Fibroblast of peridontal ligament (primary cell): ENCODE measurements around the gene SLX9.

Source experiments
- DNase-seq: peaks from one replicate; pipeline ENCODE4 v3.0.0-alpha.2; 2010; ENCODE audit errors: extremely low read depth

Gene SLX9

GRCh38 chr21:44947111-44947929 lies 7.5 kb downstream of the SLX9 start:
- no peak for DNase-seq

DNA sequence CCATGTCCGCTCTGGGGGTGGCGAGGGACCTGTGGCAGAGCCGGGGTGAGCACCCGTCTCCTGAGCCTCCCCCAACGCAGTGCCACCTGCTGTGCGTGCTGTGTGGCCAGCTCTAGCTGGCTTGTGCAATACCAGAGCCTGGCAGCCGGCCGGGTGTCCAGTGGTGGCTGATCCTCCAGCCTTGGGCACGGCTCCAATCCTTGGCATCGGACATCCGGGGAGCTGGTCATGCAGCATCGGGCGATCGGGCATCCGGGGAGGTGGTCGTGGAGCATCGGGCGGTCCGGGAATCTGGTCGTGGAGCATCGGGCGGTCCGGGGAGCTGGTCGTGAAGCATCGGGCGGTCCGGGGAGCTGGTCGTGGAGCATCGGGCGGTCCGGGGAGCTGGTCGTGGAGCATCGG lies 8.1 kb downstream of the SLX9 start:
- no peak for DNase-seq

- DNase-seq = no peak
Measured at GRCh38 chr21:44948426-44949120, 8.7 kb downstream of the SLX9 start.

GRCh38 chr21:44949161-44949778 lies 9.4 kb downstream of the SLX9 start:
- no peak for DNase-seq

GRCh38 chr21:44949779-44950198 lies 10.0 kb downstream of the SLX9 start:
- DNase-seq = peak; percentile 55

DNA sequence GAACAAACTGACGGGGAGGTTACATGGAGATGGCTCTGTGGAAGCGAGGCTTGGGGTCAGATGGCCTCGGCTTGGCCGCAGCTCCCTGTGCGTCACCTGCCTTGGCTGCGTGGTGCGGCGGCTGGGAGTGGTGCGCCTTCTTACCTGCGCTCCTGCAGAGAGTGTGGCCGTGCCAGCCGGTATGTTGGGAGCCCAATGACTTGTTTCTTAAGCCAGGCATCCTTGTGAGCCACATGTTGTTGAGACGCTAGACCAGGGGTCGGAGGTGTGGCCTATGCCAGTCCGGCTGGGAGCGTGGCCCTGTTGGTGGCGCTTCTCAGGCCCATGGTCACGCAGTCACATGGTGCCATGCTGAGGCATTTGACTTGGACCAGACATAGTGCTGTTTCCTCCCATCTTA lies 10.5 kb downstream of the SLX9 start:
- no peak for DNase-seq

GRCh38 chr21:44951186-44951915 lies 11.5 kb downstream of the SLX9 start:
- DNase-seq = no peak

DNA sequence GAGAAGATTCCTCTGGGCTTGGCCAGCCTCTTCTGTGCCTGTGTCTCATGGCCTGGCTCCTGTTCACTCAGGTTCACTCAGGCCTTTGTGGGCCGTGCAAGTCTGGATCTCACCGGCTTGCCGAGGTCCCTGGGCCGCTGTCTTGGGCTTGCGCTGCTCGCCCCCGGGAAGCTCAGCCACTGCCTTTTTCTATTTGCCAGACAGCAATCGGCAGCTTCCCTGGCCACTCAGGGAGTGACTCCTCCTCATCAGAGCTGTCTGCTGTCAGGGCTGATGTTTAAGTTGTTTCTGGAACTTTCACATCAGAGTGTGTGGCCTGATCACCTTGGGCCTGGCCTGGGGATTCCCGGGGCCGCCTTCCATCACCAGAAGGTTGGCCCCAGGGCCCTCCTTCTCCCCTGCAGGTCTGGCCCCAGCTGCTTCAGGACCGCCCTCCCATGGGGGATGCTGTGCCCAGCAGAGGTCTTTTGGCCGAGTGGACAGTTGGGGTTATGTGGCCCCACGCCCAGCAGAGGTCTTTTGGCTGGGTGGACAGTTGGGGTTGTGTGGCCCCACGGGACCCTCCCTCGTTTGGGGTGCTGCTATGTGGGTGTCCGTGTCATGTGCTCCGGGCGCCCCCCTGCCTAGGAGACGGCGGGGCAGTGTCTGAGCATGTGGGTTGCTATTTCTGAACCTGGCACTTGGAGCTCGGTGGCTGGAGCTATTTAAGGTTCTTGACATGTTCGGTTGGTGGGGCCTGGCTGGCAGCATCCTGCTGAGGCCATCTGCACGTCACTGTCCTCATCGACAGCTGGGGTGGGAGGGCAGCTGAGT lies 12.5 kb downstream of the SLX9 start:
- DNase-seq = no peak

DNA sequence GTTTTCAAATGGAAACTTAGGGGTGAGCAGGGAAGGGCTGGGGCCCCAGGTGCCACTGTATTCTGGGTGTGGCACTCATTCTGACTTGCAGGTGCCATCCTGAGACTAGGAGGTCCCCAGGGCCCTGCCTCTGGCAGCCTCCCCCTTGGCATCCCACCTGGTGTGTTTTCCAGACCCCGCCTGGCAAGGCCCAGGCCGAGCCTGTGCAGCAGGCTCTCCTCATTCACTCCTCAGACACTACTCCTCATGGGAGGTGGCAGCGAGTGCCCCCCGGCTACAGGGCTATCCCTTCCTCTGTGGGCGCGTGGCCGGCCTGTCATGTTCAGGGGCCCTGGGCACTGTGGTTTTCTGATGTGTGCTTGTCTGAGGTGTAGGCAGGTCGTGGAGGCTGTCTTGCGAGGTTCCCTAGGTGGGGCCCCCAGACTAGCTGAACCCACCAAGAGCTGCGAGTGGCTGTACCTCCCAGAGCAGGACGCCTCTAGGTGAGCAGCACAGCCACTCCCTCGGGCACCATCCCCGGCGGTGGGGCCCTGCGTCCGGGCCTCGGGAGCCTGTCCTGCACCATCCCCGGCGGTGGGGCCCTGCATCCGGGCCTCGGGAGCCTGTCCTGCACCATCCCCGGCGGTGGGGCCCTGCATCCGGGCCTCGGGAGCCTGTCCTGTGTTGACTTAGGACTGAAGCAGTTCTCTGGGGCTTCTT lies 13.2 kb downstream of the SLX9 start:
- no peak for DNase-seq

GRCh38 chr21:44953628-44954021 lies 13.8 kb downstream of the SLX9 start:
- DNase-seq = no peak

DNA sequence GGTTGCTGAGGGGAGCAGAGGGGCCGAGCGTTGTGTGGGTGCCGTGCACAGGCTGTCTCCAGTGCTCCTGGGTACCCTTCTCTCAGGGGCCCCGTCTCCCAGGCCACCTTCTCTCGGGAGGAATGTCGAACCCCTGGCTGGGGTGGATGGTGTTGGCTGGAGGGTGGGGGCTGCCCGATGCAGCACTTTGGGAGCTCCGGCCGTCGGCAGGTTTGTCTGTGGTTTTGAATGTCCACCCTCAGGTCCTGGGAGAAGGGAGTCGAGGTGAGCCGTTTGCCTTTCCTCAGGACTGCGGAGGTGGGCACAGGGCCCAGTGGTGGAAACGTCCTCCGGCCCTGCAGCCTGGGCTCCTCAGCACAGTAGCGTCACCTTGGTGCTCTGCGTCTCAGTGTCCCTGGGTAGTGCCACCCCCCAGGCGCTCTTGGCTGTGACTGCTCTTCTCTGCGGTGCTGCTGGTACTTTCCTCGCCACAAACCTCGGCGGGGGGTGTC lies 14.5 kb downstream of the SLX9 start:
- no peak for DNase-seq

GRCh38 chr21:44955141-44955797 lies 15.4 kb downstream of the SLX9 start:
- DNase-seq = no peak

DNA sequence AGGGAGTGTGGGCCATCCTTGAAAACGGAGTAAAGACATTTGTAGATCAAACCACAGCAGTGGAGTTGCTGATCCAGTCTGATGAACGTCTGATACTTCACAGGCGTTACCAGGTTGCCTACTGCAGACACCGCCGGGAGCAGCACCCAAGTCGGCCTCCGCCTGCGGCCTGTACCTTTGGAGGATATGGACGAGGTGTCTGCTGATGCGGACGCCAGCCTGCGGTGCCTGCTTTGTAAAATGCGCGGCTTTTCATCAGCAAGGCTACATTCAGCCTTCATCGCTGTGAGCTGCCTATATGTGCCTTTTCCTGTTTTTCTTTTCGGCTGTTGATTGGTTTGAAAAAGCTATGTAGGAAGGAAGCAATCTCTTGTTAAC lies 16.0 kb downstream of the SLX9 start:
- DNase-seq = no peak

DNA sequence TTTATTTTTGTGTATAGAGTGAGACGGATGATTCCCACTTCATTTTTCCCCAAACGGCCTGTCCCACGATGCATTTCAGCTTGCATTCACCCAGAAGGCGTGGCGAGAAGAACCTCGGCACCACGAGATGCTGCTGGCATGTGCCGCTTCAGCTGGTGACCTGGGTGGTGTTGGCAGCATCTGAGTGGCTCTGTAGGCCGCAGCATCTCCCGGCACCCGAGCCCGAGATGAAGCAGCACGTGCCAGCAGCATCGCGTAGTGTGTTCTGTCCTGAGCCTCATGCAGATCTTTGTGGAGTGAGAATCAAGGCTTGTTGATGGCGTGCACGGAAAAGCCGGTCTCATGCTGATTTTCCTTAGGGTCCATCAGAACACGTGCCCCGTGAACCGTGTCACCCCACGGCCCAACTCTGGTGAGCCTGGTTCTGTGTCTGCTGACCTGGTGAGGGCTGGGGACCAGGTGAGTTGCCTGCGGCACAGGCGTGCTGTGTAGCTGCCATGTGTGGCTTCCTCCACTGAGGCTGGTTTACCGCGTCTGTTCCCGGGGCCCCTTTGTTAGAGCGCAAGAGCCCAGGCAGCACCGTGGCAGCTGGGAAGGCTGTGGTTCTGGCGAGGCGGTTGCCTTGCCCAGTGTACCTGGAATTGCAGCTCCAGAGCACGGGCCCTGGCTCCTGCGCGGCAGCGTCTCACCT lies 16.7 kb downstream of the SLX9 start:
- DNase-seq = no peak

GRCh38 chr21:44957047-44957831 lies 17.4 kb downstream of the SLX9 start:
- DNase-seq = no peak

DNA sequence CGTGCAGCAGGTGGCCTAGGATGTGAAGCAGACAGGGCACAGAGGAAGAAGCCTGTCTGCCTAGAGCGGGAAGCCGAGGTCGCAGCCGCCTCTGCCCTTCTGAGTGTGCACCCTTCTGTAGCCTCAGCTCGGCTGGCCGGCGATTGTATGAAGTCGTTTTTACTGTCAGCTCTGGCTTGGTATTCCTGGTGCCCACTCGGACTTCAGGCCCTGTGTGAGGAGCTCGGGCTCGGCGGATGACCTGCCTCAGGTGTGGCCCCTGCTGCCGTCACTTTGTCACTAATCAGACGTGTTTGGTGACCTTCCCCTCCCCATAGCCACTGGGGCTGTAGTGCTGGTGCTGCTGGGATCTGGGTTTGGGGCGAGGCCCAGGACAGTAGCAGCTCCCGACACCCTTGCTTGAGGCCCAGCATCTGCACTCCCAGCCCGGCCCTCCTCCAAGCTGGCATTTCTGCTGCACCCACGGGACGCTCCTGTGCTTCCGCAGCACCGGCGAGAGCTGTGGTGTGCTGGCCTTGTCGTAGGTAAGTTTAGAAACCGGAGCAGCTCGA lies 18.1 kb downstream of the SLX9 start:
- no peak for DNase-seq

- DNase-seq = peak; percentile 75
Measured at GRCh38 chr21:44958471-44959191, 18.8 kb downstream of the SLX9 start.
